ENCODE data around the gene ABI1.

GRCh38 chr10:26887611-26888215 lies 27.0 kb upstream of the ABI1 start:
- TF ChIP-seq SIN3A (IDR thresholded peaks at IDR 0.05; ENCODE audit: borderline replicate concordance, low read depth, low read length) (no peak), JUN (CRISPR knock-in tag; IDR thresholded peaks at IDR 0.05) (no peak), EZH2 (conservative IDR thresholded peaks at IDR 0.05; ENCODE audit: low read depth, low read length) (no peak)
- TF ChIP-seq, protein P1, sequence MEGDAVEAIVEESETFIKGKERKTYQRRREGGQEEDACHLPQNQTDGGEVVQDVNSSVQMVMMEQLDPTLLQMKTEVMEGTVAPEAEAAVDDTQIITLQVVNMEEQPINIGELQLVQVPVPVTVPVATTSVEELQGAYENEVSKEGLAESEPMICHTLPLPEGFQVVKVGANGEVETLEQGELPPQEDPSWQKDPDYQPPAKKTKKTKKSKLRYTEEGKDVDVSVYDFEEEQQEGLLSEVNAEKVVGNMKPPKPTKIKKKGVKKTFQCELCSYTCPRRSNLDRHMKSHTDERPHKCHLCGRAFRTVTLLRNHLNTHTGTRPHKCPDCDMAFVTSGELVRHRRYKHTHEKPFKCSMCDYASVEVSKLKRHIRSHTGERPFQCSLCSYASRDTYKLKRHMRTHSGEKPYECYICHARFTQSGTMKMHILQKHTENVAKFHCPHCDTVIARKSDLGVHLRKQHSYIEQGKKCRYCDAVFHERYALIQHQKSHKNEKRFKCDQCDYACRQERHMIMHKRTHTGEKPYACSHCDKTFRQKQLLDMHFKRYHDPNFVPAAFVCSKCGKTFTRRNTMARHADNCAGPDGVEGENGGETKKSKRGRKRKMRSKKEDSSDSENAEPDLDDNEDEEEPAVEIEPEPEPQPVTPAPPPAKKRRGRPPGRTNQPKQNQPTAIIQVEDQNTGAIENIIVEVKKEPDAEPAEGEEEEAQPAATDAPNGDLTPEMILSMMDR (CRISPR knock-in tag; IDR thresholded peaks at IDR 0.05) = no peak
- TF ChIP-seq, protein P2, sequence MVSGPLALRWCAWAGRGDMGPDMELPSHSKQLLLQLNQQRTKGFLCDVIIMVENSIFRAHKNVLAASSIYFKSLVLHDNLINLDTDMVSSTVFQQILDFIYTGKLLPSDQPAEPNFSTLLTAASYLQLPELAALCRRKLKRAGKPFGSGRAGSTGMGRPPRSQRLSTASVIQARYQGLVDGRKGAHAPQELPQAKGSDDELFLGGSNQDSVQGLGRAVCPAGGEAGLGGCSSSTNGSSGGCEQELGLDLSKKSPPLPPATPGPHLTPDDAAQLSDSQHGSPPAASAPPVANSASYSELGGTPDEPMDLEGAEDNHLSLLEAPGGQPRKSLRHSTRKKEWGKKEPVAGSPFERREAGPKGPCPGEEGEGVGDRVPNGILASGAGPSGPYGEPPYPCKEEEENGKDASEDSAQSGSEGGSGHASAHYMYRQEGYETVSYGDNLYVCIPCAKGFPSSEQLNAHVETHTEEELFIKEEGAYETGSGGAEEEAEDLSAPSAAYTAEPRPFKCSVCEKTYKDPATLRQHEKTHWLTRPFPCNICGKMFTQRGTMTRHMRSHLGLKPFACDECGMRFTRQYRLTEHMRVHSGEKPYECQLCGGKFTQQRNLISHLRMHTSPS (CRISPR knock-in tag; IDR thresholded peaks at IDR 0.05; ENCODE audit: low read depth) = no peak
- TF ChIP-seq, protein P3, sequence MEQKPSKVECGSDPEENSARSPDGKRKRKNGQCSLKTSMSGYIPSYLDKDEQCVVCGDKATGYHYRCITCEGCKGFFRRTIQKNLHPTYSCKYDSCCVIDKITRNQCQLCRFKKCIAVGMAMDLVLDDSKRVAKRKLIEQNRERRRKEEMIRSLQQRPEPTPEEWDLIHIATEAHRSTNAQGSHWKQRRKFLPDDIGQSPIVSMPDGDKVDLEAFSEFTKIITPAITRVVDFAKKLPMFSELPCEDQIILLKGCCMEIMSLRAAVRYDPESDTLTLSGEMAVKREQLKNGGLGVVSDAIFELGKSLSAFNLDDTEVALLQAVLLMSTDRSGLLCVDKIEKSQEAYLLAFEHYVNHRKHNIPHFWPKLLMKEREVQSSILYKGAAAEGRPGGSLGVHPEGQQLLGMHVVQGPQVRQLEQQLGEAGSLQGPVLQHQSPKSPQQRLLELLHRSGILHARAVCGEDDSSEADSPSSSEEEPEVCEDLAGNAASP (CRISPR knock-in tag; IDR thresholded peaks at IDR 0.05; ENCODE audit: borderline replicate concordance) = no peak
